ENCODE data around the gene LTK.
A peak's percentile ranks its signal among the peaks of the same experiment; 100 is the strongest.

Gene LTK

DNA sequence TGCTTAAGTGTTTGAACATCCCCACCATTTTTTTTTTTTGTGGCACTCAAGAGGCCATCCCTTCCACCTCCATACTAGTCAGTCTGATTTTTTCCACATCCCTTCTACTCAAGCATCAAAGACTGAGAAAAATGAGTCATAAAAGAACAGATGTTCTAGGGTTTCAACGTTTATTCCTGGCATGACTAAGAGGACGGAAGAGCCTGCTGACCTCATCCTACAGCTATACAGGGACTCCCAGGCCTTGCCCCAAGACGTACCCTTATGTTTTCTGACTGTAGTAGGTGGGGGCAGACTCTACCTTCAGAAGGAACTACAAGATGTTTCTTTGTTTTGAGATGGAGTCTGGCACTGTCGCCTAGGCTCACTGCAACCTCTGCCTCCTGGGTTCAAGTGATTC lies 23.3 kb downstream of the LTK start:
- peak; percentile 81 for DNase-seq (ENCODE audit: low spot score)
- TF ChIP-seq, protein P1, sequence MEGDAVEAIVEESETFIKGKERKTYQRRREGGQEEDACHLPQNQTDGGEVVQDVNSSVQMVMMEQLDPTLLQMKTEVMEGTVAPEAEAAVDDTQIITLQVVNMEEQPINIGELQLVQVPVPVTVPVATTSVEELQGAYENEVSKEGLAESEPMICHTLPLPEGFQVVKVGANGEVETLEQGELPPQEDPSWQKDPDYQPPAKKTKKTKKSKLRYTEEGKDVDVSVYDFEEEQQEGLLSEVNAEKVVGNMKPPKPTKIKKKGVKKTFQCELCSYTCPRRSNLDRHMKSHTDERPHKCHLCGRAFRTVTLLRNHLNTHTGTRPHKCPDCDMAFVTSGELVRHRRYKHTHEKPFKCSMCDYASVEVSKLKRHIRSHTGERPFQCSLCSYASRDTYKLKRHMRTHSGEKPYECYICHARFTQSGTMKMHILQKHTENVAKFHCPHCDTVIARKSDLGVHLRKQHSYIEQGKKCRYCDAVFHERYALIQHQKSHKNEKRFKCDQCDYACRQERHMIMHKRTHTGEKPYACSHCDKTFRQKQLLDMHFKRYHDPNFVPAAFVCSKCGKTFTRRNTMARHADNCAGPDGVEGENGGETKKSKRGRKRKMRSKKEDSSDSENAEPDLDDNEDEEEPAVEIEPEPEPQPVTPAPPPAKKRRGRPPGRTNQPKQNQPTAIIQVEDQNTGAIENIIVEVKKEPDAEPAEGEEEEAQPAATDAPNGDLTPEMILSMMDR (IDR thresholded peaks at IDR 0.05; ENCODE audit: extremely low read depth, insufficient read depth, missing control alignments), result no peak
- in situ Hi-C loops (cut with MboI; ENCODE audit: low pct_unique_long_range_greater_than_20kb, low sequenced_read_pairs, unreplicated experiment), result no loop called here

DNA sequence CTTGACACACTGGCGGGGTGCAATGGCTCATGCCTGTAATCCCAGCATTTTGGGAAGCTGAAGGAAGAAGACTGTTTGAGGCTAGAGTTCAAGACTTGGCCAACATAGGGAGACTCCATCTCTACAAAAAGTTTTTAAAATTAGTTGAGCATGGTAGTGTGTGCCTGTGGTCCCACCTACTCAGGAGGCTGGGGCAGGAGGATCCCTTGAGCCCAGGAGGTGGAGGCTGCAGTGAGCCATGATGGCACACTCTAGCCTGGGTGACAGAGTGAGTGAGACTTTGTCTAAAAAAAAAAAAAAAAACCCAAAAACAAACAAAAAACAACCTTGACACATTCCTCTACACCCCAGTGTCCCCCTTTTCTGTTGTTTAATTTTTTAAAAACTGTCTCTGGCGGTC lies 24.0 kb downstream of the LTK start:
- TF ChIP-seq, protein P1 (IDR thresholded peaks at IDR 0.05; ENCODE audit: extremely low read depth, insufficient read depth, missing control alignments), result no peak
- in situ Hi-C loops (cut with MboI; ENCODE audit: low pct_unique_long_range_greater_than_20kb, low sequenced_read_pairs, unreplicated experiment), result no loop called here
- no peak for DNase-seq (ENCODE audit: low spot score)

DNA sequence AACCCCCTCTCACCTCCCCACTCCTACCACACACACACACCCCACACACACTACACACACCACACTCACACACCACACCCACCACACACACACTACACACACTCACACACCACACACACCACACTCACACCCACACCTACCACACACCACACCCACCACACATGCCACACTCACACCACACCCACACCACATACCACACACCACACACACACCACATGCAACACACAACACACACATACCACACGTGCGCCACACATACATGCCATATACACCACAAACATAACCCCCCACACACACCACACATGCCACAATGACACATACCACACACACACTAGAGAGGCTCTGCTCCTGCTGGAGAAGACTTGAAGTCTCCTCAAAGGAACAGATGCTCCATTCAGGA lies 25.8 kb downstream of the LTK start:
- TF ChIP-seq, protein P1 (IDR thresholded peaks at IDR 0.05; ENCODE audit: extremely low read depth, insufficient read depth, missing control alignments), result no peak
- in situ Hi-C loops (cut with MboI; ENCODE audit: low pct_unique_long_range_greater_than_20kb, low sequenced_read_pairs, unreplicated experiment), result no loop called here
- no peak for DNase-seq (ENCODE audit: low spot score)

DNA sequence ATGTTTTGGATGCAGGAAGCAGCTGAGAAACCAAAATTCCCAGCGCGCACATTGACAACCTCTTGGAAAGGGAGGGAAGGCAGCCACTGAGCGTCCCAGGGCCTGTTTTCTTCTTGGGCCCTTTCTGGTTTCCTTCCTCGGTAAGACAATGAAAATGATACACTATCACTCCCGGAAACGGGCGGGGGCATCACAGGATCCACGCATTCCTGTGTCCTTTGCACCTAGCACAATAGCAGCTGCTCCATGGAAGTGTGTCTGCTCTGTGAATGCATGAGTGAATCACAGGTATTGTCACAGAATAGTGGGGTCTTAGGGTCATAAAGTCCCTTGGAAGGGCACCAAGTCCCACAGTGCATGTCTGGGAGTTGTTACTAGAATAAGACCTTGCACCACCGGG lies 26.2 kb downstream of the LTK start:
- DNase-seq (ENCODE audit: low spot score), result no peak
- TF ChIP-seq, protein P1 (IDR thresholded peaks at IDR 0.05; ENCODE audit: extremely low read depth, insufficient read depth, missing control alignments), result no peak
- in situ Hi-C loops (cut with MboI; ENCODE audit: low pct_unique_long_range_greater_than_20kb, low sequenced_read_pairs, unreplicated experiment), result no loop called here

DNA sequence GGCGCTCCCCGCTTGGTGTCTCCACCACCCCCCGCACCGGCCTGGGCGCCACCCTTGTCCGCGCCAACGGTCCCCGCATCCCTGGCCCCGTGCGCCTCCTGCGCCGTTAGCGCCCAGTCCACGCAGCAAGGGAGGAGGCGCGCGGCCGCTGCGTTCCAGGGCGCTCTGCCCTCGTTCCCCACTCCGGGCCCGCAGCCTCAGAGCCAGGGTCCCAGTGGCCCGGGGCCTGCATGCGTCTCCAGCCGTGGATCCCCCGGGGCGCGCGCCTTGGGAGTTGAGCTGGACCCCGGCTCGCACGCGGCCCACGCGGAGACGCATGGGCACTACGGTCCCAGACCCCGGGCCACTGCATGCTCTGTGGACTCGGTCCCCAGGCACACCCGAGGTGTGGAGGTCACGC lies 27.3 kb downstream of the LTK start:
- in situ Hi-C loops (cut with MboI; ENCODE audit: low pct_unique_long_range_greater_than_20kb, low sequenced_read_pairs, unreplicated experiment), result no loop called here
- TF ChIP-seq, protein P1 (IDR thresholded peaks at IDR 0.05; ENCODE audit: extremely low read depth, insufficient read depth, missing control alignments), result no peak
- DNase-seq (ENCODE audit: low spot score), result no peak

DNA sequence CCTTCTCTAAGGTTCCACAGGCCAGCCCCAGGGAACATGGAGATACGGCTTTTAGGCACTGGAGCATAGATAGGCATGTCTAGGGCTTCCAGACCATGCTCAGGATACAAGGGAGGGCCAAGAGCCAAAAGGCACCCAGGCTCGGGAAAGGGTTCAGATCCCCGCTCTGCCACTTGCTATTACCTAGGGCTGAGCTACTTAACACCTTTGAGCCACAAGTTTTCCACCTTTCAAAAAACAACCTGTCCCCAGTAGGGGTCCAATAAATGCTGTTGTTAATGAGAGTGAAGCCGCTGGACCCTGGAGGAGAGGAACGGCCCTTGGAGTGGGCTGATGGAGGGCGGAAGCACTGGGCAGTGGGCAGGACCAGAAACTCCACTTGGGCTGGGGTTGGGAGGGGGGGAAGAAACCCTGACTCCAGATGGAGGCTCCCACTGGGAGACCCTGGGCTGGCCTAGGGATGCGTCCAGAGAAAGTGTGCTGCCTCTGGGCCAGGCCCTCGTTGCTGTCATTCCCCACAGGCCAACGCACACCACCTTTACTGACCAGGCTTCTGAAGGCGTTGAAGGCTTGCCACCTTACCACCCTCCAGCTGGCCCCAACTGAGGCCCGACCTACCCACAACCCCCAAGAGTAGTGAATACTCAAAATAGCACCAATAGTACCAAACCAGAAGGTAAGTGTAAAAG lies 28.5 kb downstream of the LTK start:
- TF ChIP-seq, protein P1 (IDR thresholded peaks at IDR 0.05; ENCODE audit: extremely low read depth, insufficient read depth, missing control alignments), result no peak
- DNase-seq (ENCODE audit: low spot score), result no peak
- in situ Hi-C loops (cut with MboI; ENCODE audit: low pct_unique_long_range_greater_than_20kb, low sequenced_read_pairs, unreplicated experiment), result no loop called here
